Naive thymus-derived CD4-positive, alpha-beta T cell (primary cell): ENCODE results near the gene DNAJB8. TPM values are rescaled to one million over a fixed set of nuclear protein-coding genes. Genes with fewer than 3 reads are reported as not detected.

Source experiments
- ATAC-seq: fragments of 150-1000 bp; cut with Tn5 transposase; 2 replicates; pipeline ENCODE4 v1.10.0; 2021; ENCODE audit warnings: mild to moderate bottlenecking, moderate library complexity
- CTCF ChIA-PET: fragments of 350-600 bp; sonication (Branson Sonifier 250); formaldehyde crosslinking; loops from one replicate; lab custom pipeline; 2021; ENCODE audit warnings: antibody characterized with exemption; lab: Charles Lee
- POLR2A ChIA-PET: fragments of 350-600 bp; sonication (Branson Sonifier 250); formaldehyde crosslinking; loops from one replicate; lab custom pipeline; 2021; ENCODE audit warnings: antibody characterized with exemption, inconsistent platforms; lab: Charles Lee
- DNase-seq, 9 donors: peaks; one replicate each; pipeline versions ENCODE4 v3.0.0 to v3.0.0-alpha.2; 2020 to 2022; ENCODE audit warnings: mixed read lengths in 1 of 9
- H3K27ac ChIP-seq: one replicate; pipeline ENCODE4 v1.7.0; 2013; ENCODE audit warnings: mild to moderate bottlenecking, low read depth, low read length, moderate library complexity
- H3K27me3 ChIP-seq, 2 donors: one replicate each; pipeline ENCODE4 v1.7.0; 2013; ENCODE audit warnings: low read length in 2 of 2, mild to moderate bottlenecking in 2 of 2, moderate library complexity in 2 of 2; ENCODE audit not compliant: control insufficient read depth in 2 of 2, insufficient read depth in 2 of 2
- H3K36me3 ChIP-seq, 3 experiments: 1 replicate in 2 of 3; 2 replicates in 1 of 3; pipeline ENCODE4 v1.7.0; 2013; ENCODE audit warnings: low read length in 3 of 3, mild to moderate bottlenecking in 3 of 3, moderate library complexity in 1 of 3; ENCODE audit not compliant: insufficient read depth in 3 of 3, control insufficient read depth in 2 of 3
- H3K4me1 ChIP-seq, 2 donors: one replicate each; pipeline ENCODE4 v1.7.0; 2013; ENCODE audit warnings: low read length in 2 of 2, mild to moderate bottlenecking in 2 of 2, moderate library complexity in 1 of 2; ENCODE audit not compliant: control insufficient read depth in 2 of 2, insufficient read depth in 2 of 2
- H3K4me3 ChIP-seq: 2 replicates; pipeline ENCODE4 v1.7.0; 2013; ENCODE audit warnings: mild to moderate bottlenecking, low read length
- H3K9me3 ChIP-seq, 3 experiments: 1 replicate in 2 of 3; 2 replicates in 1 of 3; pipeline ENCODE4 v1.7.0; 2013; ENCODE audit warnings: low read length in 3 of 3; ENCODE audit not compliant: control insufficient read depth in 2 of 3
- H3K27ac Mint-ChIP-seq, 9 donors: one replicate each; pipeline ENCODE4 v1.8.0; 2020 to 2022; ENCODE audit warnings: mixed read lengths in 9 of 9, mild to moderate bottlenecking in 8 of 9, moderate library complexity in 5 of 9, inconsistent platforms in 2 of 9
- H3K27me3 Mint-ChIP-seq, 5 donors: one replicate each; pipeline ENCODE4 v1.8.0; 2021 to 2022; ENCODE audit warnings: mixed read lengths in 5 of 5, mild to moderate bottlenecking in 1 of 5
- H3K36me3 Mint-ChIP-seq, 5 donors: one replicate each; pipeline ENCODE4 v1.8.0; 2020 to 2022; ENCODE audit warnings: mixed read lengths in 5 of 5, mild to moderate bottlenecking in 3 of 5, inconsistent platforms in 1 of 5
- H3K4me1 Mint-ChIP-seq, 7 donors: one replicate each; pipeline ENCODE4 v1.8.0; 2020 to 2022; ENCODE audit warnings: mixed read lengths in 7 of 7, mild to moderate bottlenecking in 3 of 7, inconsistent platforms in 1 of 7
- H3K4me3 Mint-ChIP-seq, 10 donors: one replicate each; pipeline ENCODE4 v1.8.0; 2020 to 2022; ENCODE audit warnings: mild to moderate bottlenecking in 10 of 10, mixed read lengths in 10 of 10, moderate library complexity in 6 of 10, inconsistent platforms in 2 of 10
- H3K9me3 Mint-ChIP-seq, 11 donors: one replicate each; pipeline ENCODE4 v1.8.0; 2020 to 2022; ENCODE audit warnings: mixed read lengths in 11 of 11, mild to moderate bottlenecking in 4 of 11, inconsistent platforms in 1 of 11, moderate library complexity in 1 of 11
- intact Hi-C, 2 donors: fragments of 100-400 bp; cut with micrococcal nuclease; formaldehyde crosslinking; loops; one replicate each; pipeline ENCODE4 v1.15.1; 2023
- polyA plus RNA-seq, 2 donors: library from polyadenylated mRNA; unstranded; fragments of 300-500 nt; fragmentation: Illumina TruSeq; gene quantifications; one replicate each; pipeline ENCODE4 v1.2.3, GENCODE V29; 2021
- total RNA-seq, 6 experiments: library from RNA in 5 of 6; stranded (reverse) in 5 of 6; gene quantifications; 1 replicate in 5 of 6; 2 replicates in 1 of 6; pipeline ENCODE4 v1.2.3 and lab custom pipeline; 2021 to 2026

The DNAJB8 gene
- total and polyA plus RNA-seq, 7 experiments from 2014 or later = not detected

- CTCF ChIA-PET = interaction anchor here (1.0 to 3.3 kb wide), 2 partner anchors 73 to 178 kb away, joined by 3 to 21 read pairs; no protein-coding TSS in a partner anchor
- peaks cover 0 to 4% of the 10 kb centered on the region in 2 donors for H3K4me1 ChIP-seq
Observed at GRCh38 chr3:128499724-128500275, 33.1 kb upstream of the DNAJB8 start.

GRCh38 chr3:128498901-128499530 is 32.3 kb upstream of the DNAJB8 start:
- Mint-ChIP-seq H3K27ac (no peak overlapping the region), H3K27me3 (peaks cover 47 to 65% (median 58%) of the 10 kb centered on the region in 5 donors), H3K4me1 (peaks cover 0 to 14% (median 9%) of the 10 kb centered on the region in 7 donors), H3K4me3 (peak overlapping the region in 9 of 10 donors; percentile 17 to 77 (median 69)), H3K36me3 (no peaks in the 10 kb centered on the region), H3K9me3 (peaks cover 0 to 6% (median 0%) of the 10 kb centered on the region in 11 donors)
- intact Hi-C loops = loop anchor here (5.0 to 10.0 kb wide), 4 partner anchors 108 to 487 kb away; no protein-coding TSS in a partner anchor
- ATAC-seq = no peak
- peaks cover 0 to 5% of the 10 kb centered on the region in 2 donors for H3K27me3 ChIP-seq
- CTCF ChIA-PET = interaction anchor here (1.0 to 3.3 kb wide), 2 partner anchors 73 to 177 kb away, joined by 3 to 21 read pairs; no protein-coding TSS in a partner anchor
- H3K4me1 ChIP-seq = peaks cover 0 to 4% of the 10 kb centered on the region in 2 donors
- no peak for DNase-seq
- H3K9me3 ChIP-seq = no peaks in the 10 kb centered on the region
- H3K4me3 ChIP-seq = no peak overlapping the region
- POLR2A ChIA-PET = no interaction called here
- no peaks in the 10 kb centered on the region for H3K36me3 ChIP-seq
- H3K27ac ChIP-seq = no peak overlapping the region

More at GRCh38 chr3:128499724-128500275, 33.1 kb upstream of the DNAJB8 start:
- no peaks in the 10 kb centered on the region for H3K36me3 ChIP-seq
- intact Hi-C loops = loop anchor here (5.0 to 10.0 kb wide), 4 partner anchors 108 to 487 kb away; no protein-coding TSS in a partner anchor
- Mint-ChIP-seq H3K4me3 (no peak overlapping the region), H3K27me3 (peaks cover 39 to 57% (median 50%) of the 10 kb centered on the region in 5 donors), H3K27ac (no peak overlapping the region), H3K36me3 (no peaks in the 10 kb centered on the region), H3K9me3 (peaks cover 0 to 6% (median 0%) of the 10 kb centered on the region in 11 donors), H3K4me1 (peaks cover 0 to 12% (median 9%) of the 10 kb centered on the region in 7 donors)
- no peak overlapping the region for H3K4me3 ChIP-seq
- POLR2A ChIA-PET = no interaction called here
- no peak overlapping the region for H3K27ac ChIP-seq
- no peak for ATAC-seq
- H3K27me3 ChIP-seq = peaks cover 0 to 5% of the 10 kb centered on the region in 2 donors
- no peak for DNase-seq
- no peaks in the 10 kb centered on the region for H3K9me3 ChIP-seq

GRCh38 chr3:128498127-128498626 is 31.5 kb upstream of the DNAJB8 start:
- Histone ChIP-seq H3K27ac (no peak overlapping the region), H3K4me3 (no peak overlapping the region), H3K9me3 (no peaks in the 10 kb centered on the region), H3K36me3 (no peaks in the 10 kb centered on the region), H3K4me1 (peaks cover 0 to 4% of the 10 kb centered on the region in 2 donors), H3K27me3 (peaks cover 0 to 5% of the 10 kb centered on the region in 2 donors)
- ChIA-PET POLR2A (interaction anchor here (0.9 kb wide), 1 partner anchor 35 kb away, joined by 3 read pairs; no protein-coding TSS in a partner anchor), CTCF (interaction anchor here (0.7 to 3.3 kb wide), 3 partner anchors 72 to 405 kb away, joined by 3 to 21 read pairs (median 3); no protein-coding TSS in a partner anchor)
- peaks cover 4 to 14% (median 9%) of the 10 kb centered on the region in 7 donors for H3K4me1 Mint-ChIP-seq
- H3K27me3 Mint-ChIP-seq = peaks cover 54 to 69% (median 63%) of the 10 kb centered on the region in 5 donors
- DNase-seq (no peak), ATAC-seq (no peak)
- H3K4me3 Mint-ChIP-seq = peak overlapping the region; percentile 50 to 77 (median 66)
- intact Hi-C loops = loop anchor here (5.0 to 10.0 kb wide), 4 partner anchors 109 to 486 kb away; no protein-coding TSS in a partner anchor
- no peak overlapping the region for H3K27ac Mint-ChIP-seq
- H3K36me3 Mint-ChIP-seq = no peaks in the 10 kb centered on the region
- peaks cover 0 to 6% (median 0%) of the 10 kb centered on the region in 11 donors for H3K9me3 Mint-ChIP-seq

- Mint-ChIP-seq H3K9me3 (peaks cover 0 to 6% (median 0%) of the 10 kb centered on the region in 11 donors), H3K4me1 (peaks cover 4 to 14% (median 9%) of the 10 kb centered on the region in 7 donors), H3K27me3 (peaks cover 54 to 69% (median 59%) of the 10 kb centered on the region in 5 donors), H3K4me3 (peak overlapping the region; percentile 69 to 85 (median 77)), H3K27ac (peak overlapping the region in 2 of 9 donors; percentile 41 to 62), H3K36me3 (no peaks in the 10 kb centered on the region)
- ATAC-seq (peak; percentile 75), DNase-seq (peak; percentile 55 to 86 (median 72))
- ChIA-PET POLR2A (interaction anchor here (0.9 kb wide), 1 partner anchor 34 kb away, joined by 3 read pairs; no protein-coding TSS in a partner anchor), CTCF (interaction anchor here (0.5 to 3.3 kb wide), 7 partner anchors 8 to 405 kb away, joined by 3 to 21 read pairs (median 3); no protein-coding TSS in a partner anchor)
- intact Hi-C loops = loop anchor here (1.0 to 10.0 kb wide), 9 partner anchors 71 to 485 kb away; no protein-coding TSS in a partner anchor
- Histone ChIP-seq H3K9me3 (no peaks in the 10 kb centered on the region), H3K27ac (no peak overlapping the region), H3K4me1 (peaks cover 0 to 5% of the 10 kb centered on the region in 2 donors), H3K27me3 (peaks cover 0 to 5% of the 10 kb centered on the region in 2 donors), H3K36me3 (no peaks in the 10 kb centered on the region), H3K4me3 (peak overlapping the region; percentile 5)
Observed at GRCh38 chr3:128497305-128498126, 30.8 kb upstream of the DNAJB8 start.

- H3K27me3 ChIP-seq = peaks cover 3 to 6% of the 10 kb centered on the region in 2 donors
- no peak overlapping the region for H3K27ac ChIP-seq
- POLR2A ChIA-PET = no interaction called here
- Mint-ChIP-seq H3K4me1 (peaks cover 8 to 16% (median 13%) of the 10 kb centered on the region in 7 donors), H3K4me3 (peak overlapping the region in 9 of 10 donors; percentile 69 to 85 (median 77)), H3K9me3 (peaks cover 0 to 6% (median 0%) of the 10 kb centered on the region in 11 donors), H3K27ac (no peak overlapping the region), H3K36me3 (no peaks in the 10 kb centered on the region), H3K27me3 (peaks cover 58 to 72% (median 63%) of the 10 kb centered on the region in 5 donors)
- ATAC-seq (no peak), DNase-seq (peak in 1 of 9 donors; percentile 19)
- intact Hi-C loops = loop anchor here (1.0 to 10.0 kb wide), 9 partner anchors 70 to 484 kb away; no protein-coding TSS in a partner anchor
- CTCF ChIA-PET = interaction anchor here (0.6 to 3.3 kb wide), 5 partner anchors 70 to 404 kb away, joined by 3 to 21 read pairs (median 3); no protein-coding TSS in a partner anchor
- H3K4me3 ChIP-seq = peak overlapping the region; percentile 5
- no peaks in the 10 kb centered on the region for H3K36me3 ChIP-seq
- peaks cover 0 to 12% of the 10 kb centered on the region in 2 donors for H3K4me1 ChIP-seq
- no peaks in the 10 kb centered on the region for H3K9me3 ChIP-seq
Observed at GRCh38 chr3:128496602-128497304, 30.1 kb upstream of the DNAJB8 start.
